Nephron (organoid): ENCODE data around the gene TEX36.

Experiments
- H3K27ac Mint-ChIP-seq, 3 experiments: 2 replicates each; pipeline ENCODE4 v1.8.0; 2020; ENCODE audit warnings: mixed read lengths in 3 of 3, mild to moderate bottlenecking in 2 of 3, moderate library complexity in 1 of 3
- H3K27me3 Mint-ChIP-seq: 2 replicates; pipeline ENCODE4 v1.8.0; 2021; ENCODE audit warnings: low read depth, mild to moderate bottlenecking, moderate library complexity, mixed read lengths
- H3K36me3 Mint-ChIP-seq: 2 replicates; pipeline ENCODE4 v1.8.0; 2020; ENCODE audit warnings: low read depth, mixed read lengths
- H3K4me1 Mint-ChIP-seq: 2 replicates; pipeline ENCODE4 v1.8.0; 2020; ENCODE audit warnings: mixed read lengths
- H3K4me3 Mint-ChIP-seq, 3 experiments: 2 replicates each; pipeline ENCODE4 v1.8.0; 2020; ENCODE audit warnings: mild to moderate bottlenecking in 3 of 3, mixed read lengths in 3 of 3, moderate library complexity in 2 of 3
- H3K9me3 Mint-ChIP-seq: 2 replicates; pipeline ENCODE4 v1.8.0; 2020; ENCODE audit warnings: mixed read lengths
- TF ChIP-seq, protein P1 (sequence below), 3 experiments: fragments of 200-600 bp; sonication (generic); IDR thresholded peaks; one replicate each; pipeline ENCODE4 v1.5.0; 2021; ENCODE audit warnings: antibody characterized with exemption in 3 of 3; ENCODE audit not compliant: unreplicated experiment in 3 of 3

TEX36 gene

DNA sequence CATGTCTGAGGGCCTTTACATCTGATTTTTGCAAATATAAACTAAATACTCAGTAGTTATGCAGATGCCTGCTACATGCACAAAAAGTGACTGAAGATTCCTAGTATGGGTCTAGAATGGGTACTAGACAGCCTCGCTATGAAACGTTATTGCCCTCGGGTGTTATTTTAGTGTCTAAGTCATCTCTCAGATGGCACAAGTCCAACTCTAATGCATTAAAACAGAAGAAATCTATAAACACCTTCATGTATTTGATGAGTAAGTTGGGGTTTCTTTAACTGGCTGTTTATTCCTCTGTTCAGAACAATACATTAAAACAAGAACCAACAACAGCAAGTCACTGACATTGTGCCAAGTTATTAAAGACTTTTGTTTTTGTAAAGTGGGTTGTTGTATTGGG is 41.6 kb downstream of the TEX36 start:
- no peak overlapping the region for H3K4me3 Mint-ChIP-seq
- TF ChIP-seq, protein P1, sequence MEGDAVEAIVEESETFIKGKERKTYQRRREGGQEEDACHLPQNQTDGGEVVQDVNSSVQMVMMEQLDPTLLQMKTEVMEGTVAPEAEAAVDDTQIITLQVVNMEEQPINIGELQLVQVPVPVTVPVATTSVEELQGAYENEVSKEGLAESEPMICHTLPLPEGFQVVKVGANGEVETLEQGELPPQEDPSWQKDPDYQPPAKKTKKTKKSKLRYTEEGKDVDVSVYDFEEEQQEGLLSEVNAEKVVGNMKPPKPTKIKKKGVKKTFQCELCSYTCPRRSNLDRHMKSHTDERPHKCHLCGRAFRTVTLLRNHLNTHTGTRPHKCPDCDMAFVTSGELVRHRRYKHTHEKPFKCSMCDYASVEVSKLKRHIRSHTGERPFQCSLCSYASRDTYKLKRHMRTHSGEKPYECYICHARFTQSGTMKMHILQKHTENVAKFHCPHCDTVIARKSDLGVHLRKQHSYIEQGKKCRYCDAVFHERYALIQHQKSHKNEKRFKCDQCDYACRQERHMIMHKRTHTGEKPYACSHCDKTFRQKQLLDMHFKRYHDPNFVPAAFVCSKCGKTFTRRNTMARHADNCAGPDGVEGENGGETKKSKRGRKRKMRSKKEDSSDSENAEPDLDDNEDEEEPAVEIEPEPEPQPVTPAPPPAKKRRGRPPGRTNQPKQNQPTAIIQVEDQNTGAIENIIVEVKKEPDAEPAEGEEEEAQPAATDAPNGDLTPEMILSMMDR (IDR thresholded peaks at IDR 0.05; ENCODE audit: unreplicated experiment in 3 of 3) = no peak
- no peak overlapping the region for H3K27ac Mint-ChIP-seq
- H3K4me1 Mint-ChIP-seq = peaks cover 5% of the 10 kb centered on the region
- peaks cover 14% of the 10 kb centered on the region for H3K27me3 Mint-ChIP-seq
- peaks cover 12% of the 10 kb centered on the region for H3K9me3 Mint-ChIP-seq
- H3K36me3 Mint-ChIP-seq = no peaks in the 10 kb centered on the region

DNA sequence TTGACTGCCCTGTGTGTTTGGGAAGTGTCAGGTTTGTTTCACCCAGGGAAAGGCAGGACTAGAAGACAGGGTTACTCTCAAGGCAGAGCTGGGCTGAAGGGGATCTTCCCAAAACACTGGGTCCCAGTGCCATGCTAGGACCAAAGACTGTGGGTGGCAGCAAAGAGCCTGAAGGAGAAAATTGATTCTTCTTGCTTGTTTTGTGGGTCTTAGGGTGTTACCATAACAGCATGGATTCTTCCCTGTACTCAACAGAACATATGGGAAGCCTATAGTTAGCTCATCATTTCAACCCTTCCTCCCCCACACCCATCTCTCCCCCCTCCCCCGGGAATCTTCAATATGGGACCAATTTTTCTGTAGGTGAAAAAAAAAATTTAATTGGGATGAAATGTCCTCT is 42.3 kb downstream of the TEX36 start:
- no peaks in the 10 kb centered on the region for H3K36me3 Mint-ChIP-seq
- no peak overlapping the region for H3K4me3 Mint-ChIP-seq
- TF ChIP-seq, protein P1 (IDR thresholded peaks at IDR 0.05; ENCODE audit: unreplicated experiment in 3 of 3) = no peak
- peaks cover 9% of the 10 kb centered on the region for H3K9me3 Mint-ChIP-seq
- peaks cover 15% of the 10 kb centered on the region for H3K27me3 Mint-ChIP-seq
- H3K27ac Mint-ChIP-seq = no peak overlapping the region
- peaks cover 5% of the 10 kb centered on the region for H3K4me1 Mint-ChIP-seq

DNA sequence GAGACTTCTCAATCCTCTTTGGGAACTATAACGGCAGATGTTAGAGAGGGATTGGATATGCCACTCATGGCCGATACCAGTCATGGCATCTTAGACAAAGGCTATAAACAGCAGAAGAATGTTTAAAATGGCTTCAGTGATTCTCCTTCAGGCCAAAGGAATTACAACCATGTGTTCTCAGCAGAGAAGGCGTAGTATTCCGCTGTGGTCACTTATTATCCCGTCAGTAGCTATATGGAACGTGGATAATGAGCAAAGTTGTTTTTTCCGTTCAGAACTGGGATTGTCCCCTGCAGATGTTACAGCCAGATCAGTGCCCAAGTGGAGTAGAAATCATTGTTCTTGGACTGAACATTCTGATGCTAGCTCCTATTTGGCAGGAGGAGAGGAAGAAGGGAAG is 43.1 kb downstream of the TEX36 start:
- peaks cover 5% of the 10 kb centered on the region for H3K4me1 Mint-ChIP-seq
- TF ChIP-seq, protein P1 (IDR thresholded peaks at IDR 0.05; ENCODE audit: unreplicated experiment in 3 of 3) = no peak
- peaks cover 9% of the 10 kb centered on the region for H3K9me3 Mint-ChIP-seq
- H3K36me3 Mint-ChIP-seq = no peaks in the 10 kb centered on the region
- H3K4me3 Mint-ChIP-seq = no peak overlapping the region
- H3K27me3 Mint-ChIP-seq = peaks cover 20% of the 10 kb centered on the region
- H3K27ac Mint-ChIP-seq = no peak overlapping the region

DNA sequence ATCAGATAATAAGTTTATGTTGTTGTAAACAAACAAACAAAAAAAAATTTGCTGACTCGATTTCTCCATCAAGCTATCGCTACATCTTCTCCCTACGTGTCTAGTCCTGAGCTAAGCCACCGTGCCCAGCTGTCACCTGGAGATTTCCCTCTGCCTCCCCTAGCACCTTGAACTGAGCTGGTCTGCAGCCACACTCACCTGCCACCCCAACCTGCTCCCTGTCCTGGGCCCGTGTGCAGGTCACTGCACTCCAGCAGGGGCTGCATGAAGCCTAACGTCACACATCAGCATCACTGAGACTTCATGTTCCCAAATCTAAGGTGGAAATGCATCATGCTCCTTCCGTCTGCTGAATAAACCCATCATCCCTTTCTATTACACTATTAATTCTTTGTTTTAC is 44.4 kb downstream of the TEX36 start:
- Mint-ChIP-seq H3K4me3 (no peak overlapping the region), H3K27me3 (peaks cover 25% of the 10 kb centered on the region), H3K9me3 (peaks cover 3% of the 10 kb centered on the region), H3K4me1 (peaks cover 5% of the 10 kb centered on the region), H3K27ac (no peak overlapping the region), H3K36me3 (no peaks in the 10 kb centered on the region)
- TF ChIP-seq, protein P1 (IDR thresholded peaks at IDR 0.05; ENCODE audit: unreplicated experiment in 3 of 3) = no peak

DNA sequence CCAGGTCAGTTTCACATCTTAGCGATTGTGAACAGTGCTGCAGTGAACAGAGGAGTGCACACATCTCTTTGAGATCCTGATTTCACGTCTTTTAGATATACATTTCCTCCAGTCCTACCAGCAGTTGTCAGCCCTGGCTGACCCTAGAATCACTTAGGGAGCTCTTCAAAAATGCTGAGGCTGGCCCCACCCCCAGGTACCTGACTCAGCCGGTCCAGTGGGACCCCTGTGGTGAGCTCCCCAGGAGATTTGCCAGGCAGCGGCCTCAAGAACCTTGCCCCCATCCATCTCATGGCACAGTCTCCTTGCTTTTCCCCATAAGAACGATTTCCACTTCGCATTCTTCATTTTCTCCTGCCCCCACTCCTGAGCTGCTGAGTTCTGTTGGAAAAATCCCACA is 45.5 kb downstream of the TEX36 start:
- peaks cover 5% of the 10 kb centered on the region for H3K4me1 Mint-ChIP-seq
- no peaks in the 10 kb centered on the region for H3K36me3 Mint-ChIP-seq
- H3K4me3 Mint-ChIP-seq = no peak overlapping the region
- no peaks in the 10 kb centered on the region for H3K9me3 Mint-ChIP-seq
- H3K27ac Mint-ChIP-seq = no peak overlapping the region
- TF ChIP-seq, protein P1 (IDR thresholded peaks at IDR 0.05; ENCODE audit: unreplicated experiment in 3 of 3) = no peak
- H3K27me3 Mint-ChIP-seq = peaks cover 25% of the 10 kb centered on the region

DNA sequence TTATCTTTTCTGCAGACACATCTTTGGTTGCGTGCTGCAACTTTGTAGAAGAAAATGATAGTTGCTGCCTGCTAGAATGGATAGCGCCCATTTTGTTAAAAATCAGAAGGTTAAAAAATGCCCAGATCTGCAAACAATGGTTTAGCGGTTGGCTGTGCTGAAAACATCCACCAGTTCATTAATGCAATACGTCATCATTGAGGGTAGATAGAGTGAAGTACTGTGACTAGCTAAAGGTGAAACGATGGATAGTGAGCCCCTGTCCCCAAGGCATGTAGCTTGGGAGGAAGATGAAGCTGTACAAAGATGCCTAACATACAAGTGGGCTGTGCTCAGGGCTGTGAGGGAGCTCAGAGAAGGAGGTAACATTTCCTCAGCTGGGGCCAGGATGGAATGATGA is 48.4 kb downstream of the TEX36 start:
- Mint-ChIP-seq H3K4me1 (no peaks in the 10 kb centered on the region), H3K4me3 (no peak overlapping the region), H3K27ac (no peak overlapping the region), H3K9me3 (peaks cover 8% of the 10 kb centered on the region), H3K27me3 (peaks cover 29% of the 10 kb centered on the region), H3K36me3 (no peaks in the 10 kb centered on the region)
- TF ChIP-seq, protein P1 (IDR thresholded peaks at IDR 0.05; ENCODE audit: unreplicated experiment in 3 of 3) = no peak
